ENCODE results near the gene LOXL3. TPM values are rescaled to one million over a fixed set of nuclear protein-coding genes. Genes with fewer than 3 reads are reported as not detected.

LOXL3 gene
- polyA plus RNA-seq, 1 of the 3 experiments (the other 2 are of a cell fraction), result 47.9 TPM

GRCh38 chr2:74588664-74589063 is 34.9 kb upstream of the LOXL3 start:
- H3K4me3 ChIP-seq (ENCODE audit: low read depth in 2 of 2, low read length in 1 of 2), result no peak overlapping the region
- TF ChIP-seq RXRA (IDR thresholded peaks at IDR 0.05; ENCODE audit: borderline replicate concordance, low read depth) (no peak), GABPA (IDR thresholded peaks at IDR 0.05; ENCODE audit: low read depth) (no peak), REST (IDR thresholded peaks at IDR 0.05; ENCODE audit: low read depth, low read length) (no peak), USF2 (IDR thresholded peaks at IDR 0.05; ENCODE audit: borderline replicate concordance, low read depth, low read length) (no peak), MXI1 (IDR thresholded peaks at IDR 0.05; ENCODE audit: low read depth, low read length) (no peak), CHD2 (IDR thresholded peaks at IDR 0.05; ENCODE audit: low read length, partially characterized antibody) (no peak)
- H3K79me2 ChIP-seq (ENCODE audit: insufficient read depth), result no peaks in the 10 kb centered on the region
- H3F3A ChIP-seq (replicated peaks; ENCODE audit: insufficient read depth), result peaks cover 16% of the 10 kb centered on the region
- no peaks in the 10 kb centered on the region for H3K36me3 ChIP-seq (replicated peaks in 1 of 2; ENCODE audit: control insufficient read depth in 1 of 2, insufficient read depth in 2 of 2, low read length in 1 of 2)
- H3K27me3 ChIP-seq (ENCODE audit: insufficient read depth), result no peaks in the 10 kb centered on the region
- H2AFZ ChIP-seq (ENCODE audit: low read depth), result no peak overlapping the region
- no peak overlapping the region for H3K9ac ChIP-seq
- no peaks in the 10 kb centered on the region for H3K9me3 ChIP-seq
- ChIA-PET POLR2A (interaction anchor here (0.9 to 2.1 kb wide), 3 partner anchors 55 to 108 kb away, joined by 3 to 11 read pairs (median 3); partner anchors contain the start of genes CCDC142 and TTC31), CTCF (interaction anchor here (0.9 to 8.1 kb wide), 20 partner anchors 8 to 339 kb away, joined by 3 to 116 read pairs (median 14); partner anchors contain the start of genes AUP1, CCDC142, HTRA2 and LOXL3)
- H3K27ac ChIP-seq (ENCODE audit: low read depth in 2 of 2, low read length in 1 of 2), result no peak overlapping the region
- H3K9me2 ChIP-seq, result no peaks in the 10 kb centered on the region
- peaks cover 2 to 8% of the 10 kb centered on the region in 2 experiments; a peak in 2 of 4 replicates for H3K4me1 ChIP-seq (ENCODE audit: control insufficient read depth in 1 of 2, insufficient read depth in 2 of 2, low read depth in 1 of 2, low read length in 1 of 2)
- H3K4me2 ChIP-seq, result no peak overlapping the region
- no peaks in the 10 kb centered on the region for H4K20me1 ChIP-seq (ENCODE audit: insufficient read depth)
- 52% methylated on average over 2 of the region's 2 CpGs for WGBS (ENCODE audit: low lambda C conversion rate)
- DNase-seq, result no peak

- Histone ChIP-seq H3K4me3 (ENCODE audit: low read depth in 2 of 2, low read length in 1 of 2) (peak overlapping the region in 1 of 2 experiments; percentile 22; a peak in 1 of 4 replicates), H3K9me3 (no peaks in the 10 kb centered on the region), H3F3A (replicated peaks; ENCODE audit: insufficient read depth) (peaks cover 22% of the 10 kb centered on the region), H3K36me3 (replicated peaks in 1 of 2; ENCODE audit: control insufficient read depth in 1 of 2, insufficient read depth in 2 of 2, low read length in 1 of 2) (no peaks in the 10 kb centered on the region), H3K27ac (ENCODE audit: low read depth in 2 of 2, low read length in 1 of 2) (peak overlapping the region in 1 of 2 experiments; percentile 40; a peak in 1 of 4 replicates), H3K79me2 (ENCODE audit: insufficient read depth) (no peaks in the 10 kb centered on the region), H4K20me1 (ENCODE audit: insufficient read depth) (no peaks in the 10 kb centered on the region), H2AFZ (ENCODE audit: low read depth) (peak overlapping the region; percentile 20; the same call in 1 of the 2 replicates), H3K9ac (no peak overlapping the region), H3K27me3 (ENCODE audit: insufficient read depth) (no peaks in the 10 kb centered on the region), H3K4me1 (ENCODE audit: control insufficient read depth in 1 of 2, insufficient read depth in 2 of 2, low read depth in 1 of 2, low read length in 1 of 2) (peaks cover 4 to 13% of the 10 kb centered on the region in 2 experiments; a peak in 2 of 4 replicates), H3K4me2 (no peak overlapping the region), H3K9me2 (no peaks in the 10 kb centered on the region)
- ChIA-PET CTCF (interaction anchor here (0.7 to 8.1 kb wide), 36 partner anchors 9 to 338 kb away, joined by 3 to 116 read pairs (median 5); partner anchors contain the start of genes AUP1, CCDC142, HTRA2 and INO80B), POLR2A (interaction anchor here (0.6 to 2.1 kb wide), 4 partner anchors 55 to 115 kb away, joined by 3 to 11 read pairs (median 4); partner anchors contain the start of genes CCDC142, MRPL53 and TTC31)
- DNase-seq, result peak; percentile 76
- TF ChIP-seq SIN3A (IDR thresholded peaks at IDR 0.05; ENCODE audit: borderline replicate concordance, low read depth, low read length), result no peak
- TF ChIP-seq RAD21 (IDR thresholded peaks at IDR 0.05; ENCODE audit: low read length), result peak; percentile 97
- peak; percentile 85 for TF ChIP-seq CTCF (IDR thresholded peaks at IDR 0.05)
- TF ChIP-seq SMC3 (IDR thresholded peaks at IDR 0.05; ENCODE audit: low read depth, low read length), result peak; percentile 88
- 0 out of 2 replicates have a peak, but pooled peaks have one; percentile 41 for TF ChIP-seq MXI1 (IDR thresholded peaks at IDR 0.05; ENCODE audit: low read depth, low read length)
- no peak for TF ChIP-seq NRF1 (IDR thresholded peaks at IDR 0.05; ENCODE audit: low read depth, low read length)
- WGBS (ENCODE audit: low lambda C conversion rate), result 19% methylated on average over 6 of the region's 6 CpGs
Measured at GRCh38 chr2:74587664-74588277, 34.0 kb upstream of the LOXL3 start.
